Hepatocyte (in vitro differentiated cells): ENCODE measurements around the gene PHLDA1. TPM values are rescaled to one million over a fixed set of nuclear protein-coding genes. Genes with fewer than 3 reads are reported as not detected.

ENCODE experiments used
- DNase-seq: peaks from one replicate; pipeline ENCODE4 v3.0.0-alpha.2; 2016; ENCODE audit warnings: low spot score
- H2AFZ ChIP-seq: fragments of 200-600 bp; sonication (generic); 2 replicates; pipeline ENCODE4 v1.6.0; 2016; ENCODE audit warnings: antibody characterized with exemption, mild to moderate bottlenecking
- H3K27ac ChIP-seq: fragments of 200-600 bp; sonication (generic); 2 replicates; pipeline ENCODE4 v1.5.1; 2016; ENCODE audit warnings: mild to moderate bottlenecking
- H3K27me3 ChIP-seq: fragments of 200-600 bp; sonication (generic); 2 replicates; pipeline ENCODE4 v1.6.1; 2016
- H3K36me3 ChIP-seq: fragments of 200-600 bp; sonication (generic); replicated peaks from 2 replicates; pipeline ENCODE4 v1.5.1; 2016; ENCODE audit warnings: low read depth; ENCODE audit not compliant: insufficient read depth
- H3K4me1 ChIP-seq: fragments of 200-600 bp; sonication (generic); 2 replicates; pipeline ENCODE4 v1.5.1; 2016; ENCODE audit warnings: mild to moderate bottlenecking, moderate library complexity; ENCODE audit not compliant: insufficient read depth
- H3K4me2 ChIP-seq: fragments of 200-600 bp; sonication (generic); 2 replicates; pipeline ENCODE4 v1.6.0; 2016
- H3K4me3 ChIP-seq: fragments of 200-600 bp; sonication (generic); 2 replicates; pipeline ENCODE4 v1.5.1; 2016; ENCODE audit warnings: mild to moderate bottlenecking
- H3K79me2 ChIP-seq: fragments of 200-600 bp; sonication (generic); 2 replicates; pipeline ENCODE4 v1.6.0; 2017; ENCODE audit warnings: mild to moderate bottlenecking
- H3K9me2 ChIP-seq: fragments of 200-600 bp; sonication (generic); replicated peaks from 2 replicates; pipeline ENCODE4 v1.6.0; 2017; ENCODE audit warnings: mild to moderate bottlenecking; ENCODE audit not compliant: insufficient read depth
- H3K9me3 ChIP-seq: fragments of 200-600 bp; sonication (generic); 2 replicates; pipeline ENCODE4 v1.5.1; 2016; ENCODE audit warnings: low read depth, mild to moderate bottlenecking
- H4K20me1 ChIP-seq: fragments of 200-600 bp; sonication (generic); 2 replicates; pipeline ENCODE4 v1.6.0; 2016; ENCODE audit warnings: mild to moderate bottlenecking; ENCODE audit not compliant: insufficient read depth, poor library complexity, severe bottlenecking
- EZH2 ChIP-seq: fragments of 200-600 bp; sonication (generic); IDR thresholded peaks from 2 replicates; pipeline ENCODE4 v1.6.1; 2016; ENCODE audit warnings: antibody characterized with exemption, mild to moderate bottlenecking, borderline replicate concordance
- EZH2phosphoT487 ChIP-seq: fragments of 200-600 bp; sonication (generic); IDR thresholded peaks from one replicate; pipeline ENCODE4 v1.6.1; 2018; ENCODE audit warnings: antibody characterized with exemption, mild to moderate bottlenecking, low read depth, moderate library complexity; ENCODE audit not compliant: unreplicated experiment, severe bottlenecking
- WGBS: methylation state at CpG from one replicate; pipeline ENCODE4 v1.1.6; 2016; ENCODE audit warnings: low lambda C conversion rate; ENCODE audit errors: missing lambda C conversion rate; 5-methylcytosine and 5-hydroxymethylcytosine counted together
- polyA plus RNA-seq: library from polyadenylated mRNA; unstranded; fragments of >200 nt; fragmentation: Nextera tagmentation; extraction: Ambion mirVana; gene quantifications from 2 replicates; pipeline ENCODE4 v1.2.1, GENCODE V29; 2016
- total RNA-seq: library from RNA; depleted of rRNA; stranded (reverse); fragments of >200 nt; gene quantifications from 2 replicates; pipeline ENCODE4 v1.2.3, GENCODE V29; 2014
- TF ChIP-seq, protein P1 (sequence below): fragments of 200-600 bp; sonication (generic); IDR thresholded peaks from 2 replicates; pipeline ENCODE4 v1.5.1; 2016; ENCODE audit warnings: antibody characterized with exemption, mild to moderate bottlenecking; ENCODE audit not compliant: poor library complexity

PHLDA1 gene
- total and polyA plus RNA-seq, 2 experiments from 2014 or later, result 29.9 to 50.8 TPM

DNA sequence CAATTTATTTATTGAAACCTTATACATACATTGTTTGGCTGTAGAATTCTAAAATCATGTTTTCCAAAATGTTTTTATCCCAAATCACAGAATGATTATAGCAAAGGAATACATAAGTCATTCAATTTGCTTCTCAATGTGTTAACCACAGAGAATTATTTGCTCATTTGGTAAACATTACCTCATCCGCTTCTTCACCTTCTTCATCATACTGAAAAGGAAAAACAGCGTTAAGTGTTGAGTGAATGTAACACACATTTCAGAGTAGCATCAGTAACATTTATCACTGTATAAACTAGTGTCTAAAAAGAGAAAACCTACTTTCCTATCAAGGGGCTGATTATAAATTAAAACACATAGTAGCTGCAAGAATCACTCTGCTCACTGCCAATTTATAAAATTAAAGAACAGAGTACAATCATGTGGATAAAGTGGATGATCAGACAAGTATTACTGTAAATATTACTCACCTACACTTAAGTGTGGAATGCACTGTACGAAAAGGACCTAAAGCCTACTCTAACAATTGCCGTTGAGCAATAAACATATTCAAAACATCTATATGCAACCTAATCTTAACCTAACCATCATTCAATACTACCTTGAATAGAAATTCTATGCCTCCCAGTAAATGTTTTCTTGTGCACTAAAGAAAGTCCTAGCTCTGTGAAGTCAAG, 18.1 kb upstream of the PHLDA1 start:
- Histone ChIP-seq H2AFZ (no peak overlapping the region), H3K27ac (no peak overlapping the region), H4K20me1 (no peaks in the 10 kb centered on the region), H3K79me2 (no peaks in the 10 kb centered on the region), H3K4me3 (no peak overlapping the region), H3K4me2 (no peak overlapping the region), H3K27me3 (no peaks in the 10 kb centered on the region), H3K9me3 (no peaks in the 10 kb centered on the region), H3K36me3 (peaks cover 7% of the 10 kb centered on the region), H3K9me2 (no peaks in the 10 kb centered on the region), H3K4me1 (no peaks in the 10 kb centered on the region)
- DNase-seq, result no peak
- TF ChIP-seq, protein P1, sequence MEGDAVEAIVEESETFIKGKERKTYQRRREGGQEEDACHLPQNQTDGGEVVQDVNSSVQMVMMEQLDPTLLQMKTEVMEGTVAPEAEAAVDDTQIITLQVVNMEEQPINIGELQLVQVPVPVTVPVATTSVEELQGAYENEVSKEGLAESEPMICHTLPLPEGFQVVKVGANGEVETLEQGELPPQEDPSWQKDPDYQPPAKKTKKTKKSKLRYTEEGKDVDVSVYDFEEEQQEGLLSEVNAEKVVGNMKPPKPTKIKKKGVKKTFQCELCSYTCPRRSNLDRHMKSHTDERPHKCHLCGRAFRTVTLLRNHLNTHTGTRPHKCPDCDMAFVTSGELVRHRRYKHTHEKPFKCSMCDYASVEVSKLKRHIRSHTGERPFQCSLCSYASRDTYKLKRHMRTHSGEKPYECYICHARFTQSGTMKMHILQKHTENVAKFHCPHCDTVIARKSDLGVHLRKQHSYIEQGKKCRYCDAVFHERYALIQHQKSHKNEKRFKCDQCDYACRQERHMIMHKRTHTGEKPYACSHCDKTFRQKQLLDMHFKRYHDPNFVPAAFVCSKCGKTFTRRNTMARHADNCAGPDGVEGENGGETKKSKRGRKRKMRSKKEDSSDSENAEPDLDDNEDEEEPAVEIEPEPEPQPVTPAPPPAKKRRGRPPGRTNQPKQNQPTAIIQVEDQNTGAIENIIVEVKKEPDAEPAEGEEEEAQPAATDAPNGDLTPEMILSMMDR, result no peak
- TF ChIP-seq EZH2phosphoT487, result no peak
- no peak for TF ChIP-seq EZH2
- 95% methylated on average over 4 of the region's 4 CpGs for WGBS

DNA sequence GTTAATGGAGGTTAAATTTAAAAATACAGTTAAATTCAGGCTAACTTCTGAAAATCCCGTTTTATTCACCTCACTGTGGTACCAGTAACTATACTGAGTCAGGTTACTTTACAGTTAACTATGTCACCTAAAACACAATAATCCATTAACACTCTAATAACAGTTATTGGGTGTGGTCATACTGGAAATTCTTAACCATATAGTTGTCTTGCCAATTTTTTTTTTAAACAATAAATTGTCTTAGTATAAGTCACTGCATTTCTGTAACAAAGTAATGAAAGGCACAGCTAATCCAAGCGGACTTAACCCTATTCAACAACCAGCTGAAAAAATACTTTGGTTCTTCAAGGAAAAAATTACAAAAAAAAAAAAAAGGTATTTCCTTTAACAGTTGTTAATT, 16.2 kb upstream of the PHLDA1 start:
- no peak for DNase-seq
- no peak overlapping the region for H3K4me3 ChIP-seq
- TF ChIP-seq, protein P1, result no peak
- TF ChIP-seq EZH2 (no peak), EZH2phosphoT487 (no peak)
- H3K9me3 ChIP-seq, result no peaks in the 10 kb centered on the region
- no peaks in the 10 kb centered on the region for H3K4me1 ChIP-seq
- no peak overlapping the region for H2AFZ ChIP-seq
- H3K27me3 ChIP-seq, result no peaks in the 10 kb centered on the region
- H3K4me2 ChIP-seq, result no peak overlapping the region
- H3K27ac ChIP-seq, result no peak overlapping the region
- no peaks in the 10 kb centered on the region for H4K20me1 ChIP-seq
- H3K36me3 ChIP-seq, result peaks cover 7% of the 10 kb centered on the region
- 95% methylated on average over 2 of the region's 2 CpGs for WGBS
- no peaks in the 10 kb centered on the region for H3K9me2 ChIP-seq
- no peaks in the 10 kb centered on the region for H3K79me2 ChIP-seq

DNA sequence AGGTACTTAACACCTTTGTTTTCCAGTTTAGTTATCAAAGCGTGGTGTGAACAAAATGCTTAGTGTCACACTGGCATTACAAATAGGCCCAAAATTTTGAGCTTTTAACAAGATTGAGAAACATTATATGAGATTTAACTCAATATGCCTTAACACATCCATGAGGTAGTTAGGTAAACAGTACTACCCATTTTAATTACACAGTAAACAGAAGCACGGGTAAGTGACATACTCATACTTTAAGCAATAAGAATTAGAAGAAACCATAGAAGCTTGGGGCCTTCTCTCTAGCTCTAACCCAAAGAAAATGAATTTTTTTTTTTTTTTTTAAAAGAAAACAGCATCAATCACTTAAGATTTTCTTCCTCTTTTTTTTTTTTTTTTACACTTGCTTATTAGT, 15.5 kb upstream of the PHLDA1 start:
- H3K9me3 ChIP-seq, result no peaks in the 10 kb centered on the region
- DNase-seq, result no peak
- peaks cover 7% of the 10 kb centered on the region for H3K36me3 ChIP-seq
- H2AFZ ChIP-seq, result no peak overlapping the region
- no peak overlapping the region for H3K27ac ChIP-seq
- H3K27me3 ChIP-seq, result no peaks in the 10 kb centered on the region
- no peaks in the 10 kb centered on the region for H3K4me1 ChIP-seq
- TF ChIP-seq EZH2phosphoT487, result no peak
- no peak for TF ChIP-seq EZH2
- TF ChIP-seq, protein P1, result no peak
- no peaks in the 10 kb centered on the region for H3K79me2 ChIP-seq
- H3K9me2 ChIP-seq, result no peaks in the 10 kb centered on the region
- H4K20me1 ChIP-seq, result no peaks in the 10 kb centered on the region
- no peak overlapping the region for H3K4me3 ChIP-seq
- H3K4me2 ChIP-seq, result no peak overlapping the region
- 76% methylated on average over 2 of the region's 2 CpGs for WGBS
